Uterus (tissue), 4 donors: ENCODE results near the gene CTTN. TPM values are rescaled to one million over a fixed set of nuclear protein-coding genes. Genes with fewer than 3 reads are reported as not detected.

Experiments
- DNase-seq, 2 donors: peaks; one replicate each; pipeline ENCODE4 v3.0.0-alpha.2; 2019 to 2020
- H3K27ac ChIP-seq, 2 donors: fragments of 200-600 bp; sonication (generic); 1 replicate in 1 of 2; 2 replicates in 1 of 2; pipeline ENCODE4 v1.5.1; 2016 to 2018
- H3K27me3 ChIP-seq, 2 donors: fragments of 200-600 bp; sonication (generic); one replicate each; pipeline ENCODE4 v1.5.1; 2018 to 2019; ENCODE audit warnings: control low read depth in 1 of 2
- H3K36me3 ChIP-seq, 2 donors: fragments of 200-600 bp; sonication (generic); one replicate each; pipeline ENCODE4 v1.5.1; 2019; ENCODE audit warnings: control low read depth in 1 of 2
- H3K4me1 ChIP-seq, 2 donors: fragments of 200-600 bp; sonication (generic); one replicate each; pipeline ENCODE4 v1.5.1; 2018 to 2019; ENCODE audit warnings: control low read depth in 1 of 2
- H3K4me3 ChIP-seq, 2 donors: fragments of 200-600 bp; sonication (generic); 1 replicate in 1 of 2; 2 replicates in 1 of 2; pipeline ENCODE4 v1.5.1; 2018 to 2019; ENCODE audit warnings: mild to moderate bottlenecking in 1 of 2
- H3K9me3 ChIP-seq, 2 donors: fragments of 200-600 bp; sonication (generic); one replicate each; pipeline ENCODE4 v1.5.1; 2019; ENCODE audit warnings: control low read depth in 1 of 2
- CTCF ChIP-seq, 4 experiments: fragments of 200-600 bp in 2 of 4; fragments of 450-650 bp in 2 of 4; sonication (generic) in 2 of 4; IDR thresholded peaks; one replicate each; pipeline ENCODE4 v1.5.1; 2016 to 2019; ENCODE audit warnings: antibody characterized with exemption in 4 of 4, mild to moderate bottlenecking in 2 of 4, moderate library complexity in 1 of 4
- POLR2A ChIP-seq, 2 donors: fragments of 450-650 bp; IDR thresholded peaks; one replicate each; pipeline ENCODE4 v1.6.1; 2016; ENCODE audit warnings: antibody characterized with exemption in 2 of 2, mild to moderate bottlenecking in 1 of 2, moderate library complexity in 1 of 2
- intact Hi-C: fragments of 100-400 bp; cut with DNase I; formaldehyde crosslinking; loops from one replicate; pipeline ENCODE4 v1.15.1; 2023; ENCODE audit warnings: low total_unique reads
- total RNA-seq, 4 donors: library from RNA; depleted of rRNA in 3 of 4; stranded (reverse); fragments of >200 nt in 3 of 4; gene quantifications; one replicate each; pipeline versions ENCODE4 v1.1.0 to v1.2.4, GENCODE V29; 2014 to 2023
- donor health status: DM: yes; HTN: yes; CAD: no.

Gene CTTN
- total RNA-seq, 4 donors from 2014 or later: 109 to 279 (median 199) TPM

GRCh38 chr11:70353329-70353728 lies 45.0 kb upstream of the CTTN start:
- intact Hi-C loops: no loop called here
- DNase-seq: no peak
- H3K9me3 ChIP-seq: no peaks in the 10 kb centered on the region
- no peak overlapping the region for H3K4me3 ChIP-seq
- no peak for TF ChIP-seq POLR2A (IDR thresholded peaks at IDR 0.05)
- TF ChIP-seq CTCF (IDR thresholded peaks at IDR 0.05): no peak
- no peaks in the 10 kb centered on the region for H3K27me3 ChIP-seq
- H3K36me3 ChIP-seq: no peaks in the 10 kb centered on the region
- H3K4me1 ChIP-seq: no peaks in the 10 kb centered on the region
- H3K27ac ChIP-seq: no peak overlapping the region

GRCh38 chr11:70353900-70354568 lies 44.3 kb upstream of the CTTN start:
- no peak overlapping the region for H3K4me3 ChIP-seq
- no peak for DNase-seq
- no peak overlapping the region for H3K27ac ChIP-seq
- H3K9me3 ChIP-seq: no peaks in the 10 kb centered on the region
- no peaks in the 10 kb centered on the region for H3K4me1 ChIP-seq
- intact Hi-C loops: no loop called here
- no peaks in the 10 kb centered on the region for H3K27me3 ChIP-seq
- TF ChIP-seq POLR2A (IDR thresholded peaks at IDR 0.05) (no peak), CTCF (IDR thresholded peaks at IDR 0.05) (no peak)
- no peaks in the 10 kb centered on the region for H3K36me3 ChIP-seq

- no peaks in the 10 kb centered on the region for H3K4me1 ChIP-seq
- H3K4me3 ChIP-seq: no peak overlapping the region
- no peaks in the 10 kb centered on the region for H3K36me3 ChIP-seq
- intact Hi-C loops: no loop called here
- no peak overlapping the region for H3K27ac ChIP-seq
- DNase-seq: no peak
- H3K9me3 ChIP-seq: no peaks in the 10 kb centered on the region
- no peaks in the 10 kb centered on the region for H3K27me3 ChIP-seq
- no peak for TF ChIP-seq POLR2A (IDR thresholded peaks at IDR 0.05)
- no peak for TF ChIP-seq CTCF (IDR thresholded peaks at IDR 0.05)
These were observed 43.7 kb upstream of the CTTN start for GRCh38 chr11:70354629-70355028.

GRCh38 chr11:70358753-70359152 lies 39.6 kb upstream of the CTTN start:
- no peak for DNase-seq
- TF ChIP-seq POLR2A (IDR thresholded peaks at IDR 0.05): no peak
- TF ChIP-seq CTCF (IDR thresholded peaks at IDR 0.05): no peak
- no peak overlapping the region for H3K4me3 ChIP-seq
- H3K36me3 ChIP-seq: no peaks in the 10 kb centered on the region
- intact Hi-C loops: no loop called here
- no peaks in the 10 kb centered on the region for H3K9me3 ChIP-seq
- H3K4me1 ChIP-seq: no peaks in the 10 kb centered on the region
- H3K27ac ChIP-seq: no peak overlapping the region
- H3K27me3 ChIP-seq: no peaks in the 10 kb centered on the region

GRCh38 chr11:70359451-70360205 lies 38.7 kb upstream of the CTTN start:
- TF ChIP-seq CTCF (IDR thresholded peaks at IDR 0.05): no peak
- TF ChIP-seq POLR2A (IDR thresholded peaks at IDR 0.05): no peak
- Histone ChIP-seq H3K9me3 (no peaks in the 10 kb centered on the region), H3K27me3 (no peaks in the 10 kb centered on the region), H3K27ac (no peak overlapping the region), H3K4me3 (no peak overlapping the region), H3K4me1 (no peaks in the 10 kb centered on the region), H3K36me3 (no peaks in the 10 kb centered on the region)
- intact Hi-C loops: no loop called here
- no peak for DNase-seq
